ENCODE results near the gene MRPL49. TPM values are rescaled to one million over a fixed set of nuclear protein-coding genes. Genes with fewer than 3 reads are reported as not detected.
A peak's percentile ranks its signal among the peaks of the same experiment; 100 is the strongest.

The MRPL49 gene
- total and polyA plus RNA-seq, 2 donors (not counting 1 experiment from before 2014, with no cell fraction given), result 39.6 to 48.5 TPM

DNA sequence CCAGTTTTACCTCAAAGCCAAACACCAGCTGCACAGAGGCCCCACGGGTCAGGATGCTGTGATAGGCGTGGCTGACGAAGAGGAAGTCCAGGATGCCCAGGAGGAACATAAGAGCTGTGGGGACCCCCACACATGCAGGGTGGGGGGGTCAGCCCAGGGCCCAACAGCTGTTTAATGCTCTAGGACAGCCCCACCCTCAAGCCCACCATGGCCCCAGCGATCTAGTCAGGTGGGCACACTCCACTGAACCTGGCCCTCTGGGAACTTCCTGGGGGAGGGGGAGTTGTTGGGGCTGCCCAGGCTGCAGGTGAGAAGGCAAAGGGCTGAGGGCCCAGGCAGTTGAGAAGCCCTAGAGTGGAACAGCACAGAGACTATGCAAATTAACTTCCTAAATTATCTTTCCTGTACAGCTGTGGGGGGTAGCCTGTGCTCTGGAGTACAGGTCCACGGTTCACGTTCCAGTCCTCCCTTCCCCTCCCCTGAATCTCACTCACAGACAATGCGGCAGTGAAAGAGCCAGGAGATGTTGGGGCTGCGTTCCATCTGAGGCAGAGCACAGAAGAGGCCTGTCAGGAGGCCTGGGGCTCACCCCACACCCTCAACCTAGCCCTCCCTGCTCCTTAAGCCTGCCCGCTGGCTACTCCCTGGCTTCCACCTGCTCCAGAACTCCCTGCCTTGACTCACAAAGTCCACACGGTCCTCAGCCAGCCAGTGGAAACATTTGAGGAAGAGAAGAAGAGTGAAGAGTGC is 10.3 kb downstream of the MRPL49 start:
- 0% methylated on average over 3 of the region's 10 CpGs for WGBS (ENCODE audit: insufficient coverage)
- intact Hi-C loops (cut with micrococcal nuclease), result loop anchor here (1.0 to 5.0 kb wide), 5 partner anchors 10 to 485 kb away; partner anchors contain the start of genes CAPN1, FAU, MRPL49 and PCNX3
- ATAC-seq (ENCODE audit: low read depth) (peak; percentile 57), DNase-seq (peak; percentile 88)
- H3K27ac ChIP-seq (ENCODE audit: low read length in 2 of 2), result peak overlapping the region; percentile 98 to 99
- H3K27me3 ChIP-seq (replicated peaks in 1 of 4; ENCODE audit: control extremely low read depth in 1 of 4, control insufficient read depth in 3 of 4, insufficient read depth in 4 of 4, low read length in 3 of 4), result no peaks in the 10 kb centered on the region
- Mint-ChIP-seq H3K4me3 (peak overlapping the region; percentile 97), H3K27me3 (no peaks in the 10 kb centered on the region), H3K4me1 (peaks cover 68% of the 10 kb centered on the region), H3K9me3 (ENCODE audit: insufficient read depth) (no peaks in the 10 kb centered on the region), H3K27ac (peak overlapping the region; percentile 99)
- ChIA-PET CTCF (interaction anchor here (1.0 to 7.5 kb wide), 7 partner anchors 11 to 284 kb away, joined by 3 to 64 read pairs (median 24); partner anchors contain the start of genes CAPN1, FAU, MRPL49 and TM7SF2), POLR2A (interaction anchor here (0.5 to 8.8 kb wide), 7 partner anchors 13 to 130 kb away, joined by 3 to 160 read pairs (median 4); partner anchors contain the start of genes CAPN1, FAU, MRPL49 and POLA2)
- peaks cover 3 to 50% of the 10 kb centered on the region in 2 experiments for H3K36me3 ChIP-seq (replicated peaks in 1 of 2; ENCODE audit: control extremely low read depth in 1 of 2, control insufficient read depth in 1 of 2, extremely low read depth in 1 of 2, insufficient read depth in 2 of 2, low read length in 1 of 2)
- no peak overlapping the region for H2AFZ ChIP-seq (ENCODE audit: insufficient read depth, low read depth, low read length, poor library complexity, severe bottlenecking)
- peak overlapping the region; percentile 89 for H3K4me2 ChIP-seq (replicated peaks; ENCODE audit: low read depth, low read length, poor library complexity, severe bottlenecking)
- peaks cover 66% of the 10 kb centered on the region for H4K20me1 ChIP-seq (ENCODE audit: control insufficient read depth, insufficient read depth, low read length, poor library complexity, severe bottlenecking)
- peak overlapping the region; percentile 99 for H3K9ac ChIP-seq (ENCODE audit: low read length)
- H3K79me2 ChIP-seq (ENCODE audit: control insufficient read depth, insufficient read depth, low read length), result peaks cover 75% of the 10 kb centered on the region
- peaks cover 43 to 71% of the 10 kb centered on the region in 2 donors for H3K4me1 ChIP-seq (ENCODE audit: control insufficient read depth in 2 of 2, insufficient read depth in 2 of 2, low read length in 2 of 2)
- H3K9me3 ChIP-seq (ENCODE audit: control extremely low read depth in 1 of 3, control insufficient read depth in 2 of 3, insufficient read depth in 1 of 3, low read length in 2 of 3), result no peaks in the 10 kb centered on the region
- no peak for TF ChIP-seq EZH2 (IDR thresholded peaks at IDR 0.05; ENCODE audit: borderline replicate concordance, insufficient read depth, low read depth, low read length, poor library complexity, severe bottlenecking)
- TF ChIP-seq, protein P1, sequence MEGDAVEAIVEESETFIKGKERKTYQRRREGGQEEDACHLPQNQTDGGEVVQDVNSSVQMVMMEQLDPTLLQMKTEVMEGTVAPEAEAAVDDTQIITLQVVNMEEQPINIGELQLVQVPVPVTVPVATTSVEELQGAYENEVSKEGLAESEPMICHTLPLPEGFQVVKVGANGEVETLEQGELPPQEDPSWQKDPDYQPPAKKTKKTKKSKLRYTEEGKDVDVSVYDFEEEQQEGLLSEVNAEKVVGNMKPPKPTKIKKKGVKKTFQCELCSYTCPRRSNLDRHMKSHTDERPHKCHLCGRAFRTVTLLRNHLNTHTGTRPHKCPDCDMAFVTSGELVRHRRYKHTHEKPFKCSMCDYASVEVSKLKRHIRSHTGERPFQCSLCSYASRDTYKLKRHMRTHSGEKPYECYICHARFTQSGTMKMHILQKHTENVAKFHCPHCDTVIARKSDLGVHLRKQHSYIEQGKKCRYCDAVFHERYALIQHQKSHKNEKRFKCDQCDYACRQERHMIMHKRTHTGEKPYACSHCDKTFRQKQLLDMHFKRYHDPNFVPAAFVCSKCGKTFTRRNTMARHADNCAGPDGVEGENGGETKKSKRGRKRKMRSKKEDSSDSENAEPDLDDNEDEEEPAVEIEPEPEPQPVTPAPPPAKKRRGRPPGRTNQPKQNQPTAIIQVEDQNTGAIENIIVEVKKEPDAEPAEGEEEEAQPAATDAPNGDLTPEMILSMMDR (IDR thresholded peaks at IDR 0.05), result no peak
- H3K4me3 ChIP-seq (ENCODE audit: control extremely low read depth in 1 of 5, extremely low read depth in 1 of 5, insufficient read depth in 1 of 5, low read depth in 2 of 5, low read length in 4 of 5), result peak overlapping the region; percentile 76 to 99 (median 96)

All from B cell (primary cell).